ENCODE results near the gene MED15. TPM values are rescaled to one million over a fixed set of nuclear protein-coding genes. Genes with fewer than 3 reads are reported as not detected.

The MED15 gene
- total and polyA plus RNA-seq, 10 of the 15 experiments (the other 5 are each of a cell fraction or from before 2014, with no cell fraction given): 1.4 to 75.2 (median 26.9) TPM

- TF ChIP-seq NKRF (conservative IDR thresholded peaks at IDR 0.05): no peak
- TF ChIP-seq HDGF (IDR thresholded peaks at IDR 0.05): peak; percentile 100
- peak; percentile 68 for TF ChIP-seq POLR2A (IDR thresholded peaks at IDR 0.05; ENCODE audit: low read depth, low read length)
- no peak for TF ChIP-seq RFX5 (IDR thresholded peaks at IDR 0.05; ENCODE audit: low read depth, low read length)
- peak; percentile 71; the same call in 1 of the 2 replicates for TF ChIP-seq TCF12 (IDR thresholded peaks at IDR 0.05; ENCODE audit: low read depth, low read length)
- TF ChIP-seq POLR2AphosphoS2 (IDR thresholded peaks at IDR 0.05; ENCODE audit: low read depth, low read length): no peak
- no peak; the same call in 1 of the 2 replicates for TF ChIP-seq IRF5 (IDR thresholded peaks at IDR 0.05; ENCODE audit: borderline replicate concordance)
- TF ChIP-seq EGR1 (IDR thresholded peaks at IDR 0.05; ENCODE audit: borderline replicate concordance in 1 of 2, low read depth in 2 of 2, low read length in 2 of 2): peak; percentile 57 to 99
- TF ChIP-seq USF1 (IDR thresholded peaks at IDR 0.05; ENCODE audit: borderline replicate concordance, extremely low read length, insufficient read depth, low read depth, low read length): peak; percentile 93
- 0 out of 2 replicates have a peak, but pooled peaks have one; percentile 27 for TF ChIP-seq RCOR1 (conservative IDR thresholded peaks at IDR 0.05; ENCODE audit: low read depth, low read length)
- peak; percentile 99 for TF ChIP-seq NBN (IDR thresholded peaks at IDR 0.05)
- peak; percentile 55 for TF ChIP-seq MAX (IDR thresholded peaks at IDR 0.05; ENCODE audit: low read depth, low read length)
- TF ChIP-seq SKIL (IDR thresholded peaks at IDR 0.05; ENCODE audit: low read depth, poor library complexity, severe bottlenecking): no peak
- peak; percentile 64 for TF ChIP-seq SMC3 (IDR thresholded peaks at IDR 0.05; ENCODE audit: borderline replicate concordance, low read length)
- 0 out of 2 replicates have a peak, but pooled peaks have one; percentile 28 for TF ChIP-seq REST (IDR thresholded peaks at IDR 0.05; ENCODE audit: low read depth, low read length)
- no peak for TF ChIP-seq HCFC1 (IDR thresholded peaks at IDR 0.05; ENCODE audit: low read length)
Observed at GRCh38 chr22:20495861-20496681, 11.3 kb upstream of the MED15 start (continued).

Data from GM12878 (cell line).